ENCODE results near the gene PRTFDC1.

Gene PRTFDC1

DNA sequence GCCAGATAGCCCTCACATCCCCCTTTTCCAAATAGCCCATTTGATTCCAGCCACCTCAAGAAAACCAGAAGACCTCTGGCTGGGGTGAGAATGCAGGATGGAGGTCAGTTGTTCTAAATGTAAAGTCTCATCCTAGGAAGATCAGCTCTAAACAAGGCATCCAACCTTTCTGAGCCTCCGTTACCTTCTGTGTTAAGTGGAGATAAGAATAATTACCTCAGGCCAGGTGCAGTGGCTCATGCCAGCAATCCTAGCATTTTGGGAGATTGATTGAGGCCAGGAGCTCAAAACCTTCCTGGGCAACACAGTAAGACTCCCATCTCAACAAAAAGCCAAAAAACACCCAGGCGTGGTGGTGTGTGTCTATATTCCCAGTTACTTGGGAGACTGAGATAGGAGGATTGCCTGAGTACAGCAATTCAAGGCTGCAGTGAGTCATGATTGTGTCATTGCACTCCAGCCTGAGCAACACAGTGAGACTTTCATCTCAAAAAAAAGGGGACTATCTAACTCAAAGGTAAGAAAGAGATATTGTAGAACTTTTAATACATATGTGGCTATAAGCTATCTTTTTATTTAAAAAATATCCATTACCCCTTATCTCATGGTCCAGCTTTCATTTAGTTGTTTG is 43.5 kb downstream of the PRTFDC1 start:
- no peak for DNase-seq (ENCODE audit: low read depth in 2 of 2, low spot score in 1 of 2)

DNA sequence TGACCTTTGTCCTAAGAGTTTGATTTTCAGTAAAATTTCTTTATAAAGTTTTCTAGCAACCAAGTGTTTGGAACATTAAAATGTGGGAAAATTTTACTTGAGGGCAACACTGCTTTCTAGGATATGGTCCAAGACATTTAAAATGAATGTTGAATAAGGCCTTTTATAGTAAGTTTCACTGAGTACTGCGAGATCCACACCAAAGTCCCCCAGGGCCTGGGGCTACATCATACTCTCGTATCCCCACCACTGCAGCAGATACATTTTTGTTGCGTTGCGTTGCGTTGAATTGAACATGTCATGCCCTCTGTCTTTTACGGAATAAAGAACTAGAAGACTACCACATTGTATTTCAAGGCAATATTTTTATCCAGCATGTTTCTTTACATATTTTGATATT is 44.5 kb downstream of the PRTFDC1 start:
- no peak for DNase-seq (ENCODE audit: low read depth in 2 of 2, low spot score in 1 of 2)

DNA sequence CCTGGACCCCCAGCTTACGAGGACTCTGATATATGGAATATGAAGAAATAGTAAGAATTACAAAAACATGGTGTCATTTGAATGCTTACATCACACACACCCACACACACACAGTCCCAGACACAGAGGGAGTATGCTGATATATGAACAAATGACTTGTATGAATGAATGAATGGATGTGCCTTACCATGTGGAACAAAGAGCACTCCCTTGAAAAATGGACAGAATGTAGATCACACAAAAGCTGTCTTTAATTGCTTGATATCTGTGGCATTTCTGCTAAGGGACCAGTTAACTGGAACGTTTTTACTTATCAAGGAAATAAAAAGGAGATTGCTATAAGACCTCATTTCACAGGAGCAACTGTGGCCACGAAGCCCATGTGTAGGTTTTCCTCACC is 46.0 kb downstream of the PRTFDC1 start:
- DNase-seq (ENCODE audit: low read depth in 2 of 2, low spot score in 1 of 2): no peak

DNA sequence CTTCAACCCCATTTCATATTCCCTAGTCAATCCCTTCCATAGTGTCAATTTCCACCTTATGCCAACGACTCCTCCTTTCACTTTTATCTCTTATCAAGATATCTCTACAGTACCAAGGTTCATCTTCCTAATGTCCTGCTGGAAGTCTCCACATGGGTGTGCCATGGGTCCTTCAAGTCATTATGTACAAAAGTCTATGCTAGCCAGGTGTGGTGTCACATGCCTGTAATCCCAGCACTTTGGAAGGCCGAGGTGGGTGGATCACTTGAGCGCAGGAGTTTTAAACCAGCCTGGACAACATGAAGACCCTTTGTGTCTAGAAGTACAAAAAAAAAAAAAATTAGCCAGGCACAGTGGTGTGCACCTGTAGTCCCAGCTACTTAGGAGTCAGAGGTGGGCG is 47.6 kb downstream of the PRTFDC1 start:
- no peak for DNase-seq (ENCODE audit: low read depth in 2 of 2, low spot score in 1 of 2)

DNA sequence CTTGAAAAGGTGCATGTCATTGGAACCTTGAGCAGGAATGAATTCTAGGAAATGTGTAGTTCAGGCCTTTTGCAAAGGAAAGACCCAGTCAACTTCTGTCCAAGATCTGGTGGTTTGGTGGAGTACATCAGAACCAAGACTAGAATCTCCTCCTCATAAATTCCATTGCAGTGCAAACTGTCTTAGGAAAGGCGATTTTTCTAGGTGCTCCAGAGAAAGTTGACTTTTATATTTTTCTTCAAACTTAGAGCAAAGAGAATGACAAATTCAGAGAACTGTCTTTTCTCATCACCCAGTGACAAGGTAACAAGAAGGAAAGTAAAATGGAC is 50.0 kb downstream of the PRTFDC1 start:
- no peak for DNase-seq (ENCODE audit: low read depth in 2 of 2, low spot score in 1 of 2)

DNA sequence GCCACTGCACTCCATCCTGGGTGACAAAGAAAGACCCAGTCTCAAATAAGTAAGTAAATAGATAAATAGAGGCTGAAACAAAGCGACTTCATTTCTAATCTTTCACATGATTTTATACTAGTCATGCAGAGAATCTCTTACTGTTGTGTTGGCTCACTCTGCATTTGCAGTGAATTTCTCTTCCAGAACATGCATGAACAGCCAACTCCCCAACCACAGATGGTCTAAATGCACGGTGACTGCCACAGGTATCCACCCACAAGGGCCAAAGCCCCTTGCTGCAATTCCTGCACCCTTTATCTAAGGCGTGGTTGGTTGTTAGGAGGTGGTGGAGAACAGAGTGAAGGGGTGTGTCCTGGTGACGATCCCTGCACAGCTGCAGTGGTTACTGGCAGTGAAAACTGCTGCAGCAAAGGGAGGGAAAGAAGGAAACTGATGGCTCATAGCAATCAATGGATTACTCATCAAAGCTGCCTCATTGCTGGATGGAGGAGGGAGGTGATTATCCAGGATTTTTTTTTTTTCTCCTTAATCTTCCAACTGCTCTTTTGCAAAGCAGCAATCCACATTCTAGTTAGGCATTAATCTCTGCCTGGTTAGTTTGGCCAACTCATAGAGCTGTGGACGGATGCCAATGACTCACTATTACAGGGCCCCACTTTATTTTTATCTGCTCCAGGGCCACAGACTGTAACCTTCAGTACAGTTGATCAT is 50.6 kb downstream of the PRTFDC1 start:
- no peak for DNase-seq (ENCODE audit: low read depth in 2 of 2, low spot score in 1 of 2)

DNA sequence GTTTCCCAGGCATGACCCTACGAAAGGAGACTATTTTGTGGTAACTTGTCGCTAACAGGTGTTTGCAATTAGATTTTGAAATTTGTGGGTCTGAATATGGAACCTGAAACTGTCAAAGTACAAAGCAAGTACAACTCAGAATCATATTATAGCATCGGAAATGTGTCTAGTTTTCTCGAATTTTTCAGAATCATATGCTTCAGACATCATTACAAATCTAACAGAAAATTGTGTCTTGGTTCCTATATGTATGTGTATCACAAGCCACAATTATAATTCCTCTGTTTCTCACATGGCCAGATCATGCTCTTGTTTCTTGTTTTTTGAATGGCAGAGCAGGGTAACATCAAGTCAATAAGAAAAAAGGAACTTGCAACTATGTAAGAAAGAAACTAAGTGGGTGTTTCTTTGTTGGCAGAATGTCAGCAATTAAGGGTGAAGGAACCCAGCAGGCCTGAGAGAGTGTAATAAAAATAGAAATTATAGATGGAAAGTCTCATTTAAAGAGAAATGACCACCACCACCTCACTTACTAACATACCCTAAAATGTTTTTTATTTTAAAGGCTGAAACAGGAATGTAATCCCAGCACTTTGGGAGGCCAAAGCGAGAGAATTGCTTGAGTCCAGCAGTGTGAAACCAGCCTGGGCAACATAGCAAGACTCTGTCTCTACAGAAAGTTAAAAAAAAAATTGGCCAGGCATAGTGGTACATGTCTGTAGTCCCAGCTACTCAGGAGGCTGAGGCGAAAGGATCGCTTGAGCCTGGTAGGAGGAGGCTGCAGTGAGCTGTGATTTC is 51.3 kb downstream of the PRTFDC1 start:
- no peak for DNase-seq (ENCODE audit: low read depth in 2 of 2, low spot score in 1 of 2)

DNA sequence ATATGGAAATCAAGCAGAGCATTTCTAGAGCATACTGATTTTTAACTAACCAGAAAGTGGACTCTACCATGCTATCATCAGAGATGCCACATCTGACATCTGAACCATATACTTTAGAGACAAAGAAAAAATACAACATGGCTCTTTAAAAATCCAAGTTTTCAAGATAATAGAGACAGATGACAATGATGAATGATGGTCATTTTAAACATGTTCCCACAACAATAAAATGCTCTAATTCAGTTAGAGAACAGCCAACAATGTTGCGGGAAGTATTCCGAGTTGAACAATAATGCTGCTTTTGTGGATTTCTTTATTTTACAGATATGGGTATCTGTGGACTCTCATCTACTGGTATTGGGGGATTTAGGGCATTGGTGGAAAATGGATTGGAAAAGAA is 52.8 kb downstream of the PRTFDC1 start:
- no peak for DNase-seq (ENCODE audit: low read depth in 2 of 2, low spot score in 1 of 2)

DNA sequence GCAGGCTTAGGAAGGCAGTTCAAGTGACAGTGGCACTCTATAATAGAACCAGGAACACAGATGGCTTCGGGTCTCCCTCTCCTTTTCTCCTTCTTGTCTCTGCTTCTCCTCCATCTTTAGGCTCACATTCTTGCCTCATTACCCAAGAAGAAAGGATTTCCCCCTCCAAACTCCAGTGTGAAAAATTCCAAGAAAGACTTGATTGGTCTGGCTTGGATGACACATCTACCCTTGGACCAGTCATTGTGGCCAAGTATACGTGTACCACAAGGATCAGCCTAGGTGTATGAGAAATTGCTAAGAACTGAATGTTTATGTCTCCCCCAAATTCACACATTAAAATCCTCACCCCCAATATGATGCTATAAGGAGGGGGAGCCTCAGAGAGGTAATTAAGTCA is 53.9 kb downstream of the PRTFDC1 start:
- DNase-seq (ENCODE audit: low read depth in 2 of 2, low spot score in 1 of 2): no peak

DNA sequence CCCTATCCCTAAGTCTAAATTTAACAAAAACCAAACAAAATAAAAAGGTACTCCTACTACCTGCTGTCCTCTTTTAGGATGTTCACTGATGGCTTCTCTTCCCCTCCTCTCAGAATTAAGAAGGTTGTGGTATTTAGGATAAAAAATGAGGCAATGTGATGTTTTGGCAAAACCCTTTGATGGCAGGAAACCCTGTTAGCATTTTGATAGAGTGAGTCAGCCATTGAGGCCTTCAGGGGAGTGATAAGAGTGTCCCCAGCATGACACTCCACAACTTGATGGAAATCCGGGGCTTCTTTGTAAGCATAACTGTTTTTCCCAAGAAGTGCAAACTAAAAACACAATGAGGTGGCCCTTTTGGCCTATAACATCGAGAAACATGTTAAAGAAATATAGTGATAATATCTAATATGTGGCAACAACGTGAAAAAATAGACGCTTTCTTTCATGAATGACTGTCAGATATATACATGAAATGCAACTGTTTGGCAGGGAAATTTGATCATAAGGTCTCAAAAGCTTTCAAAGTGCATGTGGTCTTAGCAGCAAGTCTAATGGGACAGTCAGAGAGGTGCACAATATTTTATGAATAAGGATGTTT is 55.0 kb downstream of the PRTFDC1 start:
- DNase-seq (ENCODE audit: low read depth in 2 of 2, low spot score in 1 of 2): no peak

DNA sequence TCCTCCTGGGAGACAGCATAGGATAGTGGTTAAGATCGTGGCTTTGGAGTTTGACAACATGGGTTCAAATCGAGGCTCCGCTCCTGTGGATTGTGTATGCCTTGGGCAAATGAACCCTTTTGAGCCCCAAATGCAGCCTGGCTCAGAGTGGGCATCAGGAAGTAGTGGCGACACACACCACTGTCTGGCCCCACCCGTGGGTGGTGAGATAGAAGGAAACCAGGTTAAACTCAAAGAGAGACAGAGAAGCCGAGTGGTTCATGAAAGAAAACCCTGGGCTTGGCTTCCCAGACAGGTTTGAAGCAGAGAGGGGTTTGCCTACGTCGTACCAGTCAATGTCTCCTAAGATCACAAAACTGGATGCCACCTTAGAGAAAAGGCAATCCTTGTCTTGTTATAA is 57.7 kb downstream of the PRTFDC1 start:
- DNase-seq (ENCODE audit: low read depth in 2 of 2, low spot score in 1 of 2): no peak

DNA sequence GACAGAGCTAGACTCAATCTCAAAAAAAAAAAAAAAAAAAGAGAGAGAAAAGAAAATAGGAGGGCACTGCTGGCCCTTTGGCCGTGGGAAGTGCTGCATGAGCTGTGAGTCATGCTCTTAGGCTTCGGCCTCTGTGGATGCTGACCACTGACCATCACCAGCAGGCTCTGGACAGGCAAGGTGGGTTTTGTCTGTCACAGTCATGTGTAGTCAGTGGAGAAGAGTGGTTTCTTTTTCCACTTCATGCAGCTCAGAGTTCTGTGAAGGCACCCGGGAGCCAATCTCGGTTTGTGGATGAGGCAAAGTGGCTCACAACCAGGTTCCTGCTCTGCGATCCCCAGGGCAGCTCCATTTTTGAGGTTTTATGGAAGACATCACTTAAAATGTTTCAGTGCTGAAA is 58.1 kb downstream of the PRTFDC1 start:
- DNase-seq (ENCODE audit: low read depth in 2 of 2, low spot score in 1 of 2): no peak

DNA sequence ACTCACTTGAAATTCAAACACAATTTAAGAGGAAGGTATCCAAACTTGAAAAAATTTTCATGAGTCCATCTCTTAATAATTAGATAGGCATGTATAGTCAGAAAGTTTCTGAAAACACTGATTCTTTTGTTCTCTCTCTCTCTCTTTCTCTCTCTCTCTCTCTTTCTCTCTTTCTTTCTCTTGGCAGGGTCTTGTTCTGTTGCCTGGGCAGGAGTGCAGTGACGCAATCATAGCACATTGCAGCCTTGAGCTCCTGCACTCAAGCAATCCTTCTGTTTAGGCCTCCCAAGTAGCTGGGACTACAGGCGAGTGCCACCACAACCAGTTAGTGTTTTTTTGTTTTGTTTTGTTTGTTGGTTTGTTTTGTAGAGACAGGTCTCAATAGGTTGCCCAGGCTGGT is 59.3 kb downstream of the PRTFDC1 start:
- DNase-seq (ENCODE audit: low read depth in 2 of 2, low spot score in 1 of 2): no peak

DNA sequence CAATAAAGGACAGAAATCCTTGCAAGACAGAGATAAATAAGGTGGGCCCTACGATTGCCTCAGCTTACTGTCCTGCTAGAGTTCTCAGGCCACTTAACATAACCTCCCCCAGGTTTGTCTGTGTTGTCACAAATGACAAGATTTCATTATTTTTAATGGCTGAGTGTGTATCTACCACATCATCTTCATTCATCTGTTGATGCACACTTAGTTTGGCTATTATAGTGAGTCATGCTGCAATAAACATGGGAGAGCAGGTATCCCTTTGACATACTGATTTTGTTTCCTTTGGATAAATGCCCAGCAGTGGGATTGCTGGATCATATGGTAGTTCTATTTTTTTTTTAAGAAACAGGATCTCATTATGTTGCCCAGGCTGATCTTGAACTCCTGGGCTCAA is 60.6 kb downstream of the PRTFDC1 start:
- DNase-seq (ENCODE audit: low read depth in 2 of 2, low spot score in 1 of 2): no peak

DNA sequence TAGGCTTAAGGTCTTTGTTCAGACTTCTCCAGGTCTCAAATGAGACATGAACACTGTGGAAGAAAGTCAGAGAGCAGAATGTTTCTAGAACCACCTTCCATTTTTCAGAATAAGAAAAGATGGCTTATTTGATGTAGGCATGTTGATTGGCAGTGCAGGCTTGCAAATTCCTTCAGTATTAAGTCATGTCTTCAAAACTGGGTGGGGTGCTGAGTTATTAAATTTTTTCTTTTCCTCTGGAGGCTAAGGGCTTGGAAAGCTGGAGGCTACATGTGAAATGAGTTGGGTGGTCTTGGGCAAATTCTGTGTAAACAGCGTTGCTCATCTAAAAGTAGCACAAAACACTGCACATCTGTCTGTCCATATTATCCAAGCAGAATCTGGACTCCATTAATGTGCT is 62.8 kb downstream of the PRTFDC1 start:
- no peak for DNase-seq (ENCODE audit: low read depth in 2 of 2, low spot score in 1 of 2)

DNA sequence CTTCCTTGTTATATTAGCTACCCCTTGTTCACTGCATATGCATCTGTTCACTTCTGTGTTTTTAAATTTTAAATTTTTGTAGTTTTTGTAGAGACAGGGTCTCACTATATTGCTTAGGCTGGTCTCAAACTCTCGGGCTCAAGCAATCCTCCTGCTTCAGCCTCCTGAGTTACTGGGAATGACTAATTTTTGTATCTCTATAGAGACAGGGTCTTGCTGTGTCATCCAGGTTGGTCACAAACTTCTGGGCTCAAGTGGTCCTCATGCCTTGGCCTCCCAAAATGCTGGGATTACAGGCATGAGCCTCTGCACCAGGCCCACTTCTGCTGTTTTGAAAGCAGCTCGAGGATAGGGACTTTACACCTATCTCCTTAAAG is 64.6 kb downstream of the PRTFDC1 start:
- no peak for DNase-seq (ENCODE audit: low read depth in 2 of 2, low spot score in 1 of 2)

DNA sequence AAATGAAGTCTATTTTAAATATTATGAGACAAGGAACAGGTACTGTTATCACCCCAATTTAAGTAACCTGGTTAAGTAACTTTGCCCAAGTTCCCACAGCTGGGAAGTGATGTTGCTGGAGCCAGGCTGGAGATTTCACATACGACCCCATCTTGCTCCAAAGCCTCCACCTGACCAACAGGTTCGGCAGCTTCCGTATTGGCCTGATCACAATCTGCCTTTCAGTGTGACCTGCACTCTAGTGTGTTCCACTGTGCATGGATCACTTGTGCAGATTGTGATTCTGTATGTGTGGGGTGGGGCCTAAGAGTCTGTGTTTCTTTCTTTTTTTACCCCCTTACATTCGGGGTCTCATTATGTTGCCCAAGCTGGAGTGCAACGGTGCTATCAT is 66.1 kb downstream of the PRTFDC1 start:
- DNase-seq (ENCODE audit: low read depth in 2 of 2, low spot score in 1 of 2): no peak

DNA sequence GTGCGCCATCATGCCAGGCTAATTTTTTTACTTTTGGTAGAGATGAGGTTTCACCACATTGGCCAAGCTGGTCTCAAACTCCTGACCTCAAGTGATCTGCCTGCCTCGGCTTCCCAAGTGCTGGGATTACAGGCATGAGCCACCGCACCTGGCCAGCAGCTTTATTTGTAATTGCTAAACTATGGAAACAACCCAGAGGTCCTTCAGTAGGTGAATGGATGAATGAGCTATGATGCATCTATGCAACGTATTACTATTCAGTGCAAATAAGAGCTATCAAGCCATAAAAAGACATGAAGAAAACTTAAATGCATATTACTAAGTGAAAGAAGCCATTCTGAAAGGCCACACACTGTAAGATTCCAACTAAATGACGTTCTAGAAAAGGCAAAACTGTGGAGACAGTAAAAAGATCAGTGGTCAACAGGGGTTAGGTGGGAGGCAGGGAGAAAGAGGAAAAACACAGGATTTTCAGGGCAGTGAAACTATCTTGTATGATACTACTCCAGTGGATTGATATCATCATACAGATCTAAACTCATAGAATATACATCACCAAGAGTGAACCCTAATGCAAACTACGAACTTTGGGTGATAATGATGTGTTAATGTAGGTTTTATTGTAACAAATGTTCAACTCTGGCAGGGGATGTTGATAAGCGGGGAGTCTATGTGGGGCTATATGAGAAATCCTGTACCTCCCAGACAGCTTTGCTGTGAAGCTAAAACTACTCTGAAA is 66.7 kb downstream of the PRTFDC1 start:
- DNase-seq (ENCODE audit: low read depth in 2 of 2, low spot score in 1 of 2): no peak

DNA sequence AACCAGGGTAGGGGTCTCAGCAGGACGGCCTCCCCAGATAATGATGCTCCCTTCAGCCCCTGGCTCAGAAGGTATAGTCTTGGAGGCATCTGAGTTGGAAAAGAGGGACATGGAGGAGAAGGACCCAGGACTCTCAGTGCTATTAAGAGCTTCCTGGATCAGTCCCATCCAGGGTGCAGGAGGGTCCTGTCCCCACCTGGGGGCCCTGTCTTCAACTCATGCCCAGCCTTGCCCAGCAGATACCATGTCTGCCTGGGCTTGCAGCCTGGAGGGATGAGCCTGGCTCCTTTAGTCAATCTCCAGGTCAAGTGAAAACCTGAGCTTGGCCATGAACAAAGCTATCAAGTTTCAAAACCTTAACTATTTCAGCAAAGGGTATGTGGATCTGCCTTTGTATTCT is 67.6 kb downstream of the PRTFDC1 start:
- no peak for DNase-seq (ENCODE audit: low read depth in 2 of 2, low spot score in 1 of 2)

DNA sequence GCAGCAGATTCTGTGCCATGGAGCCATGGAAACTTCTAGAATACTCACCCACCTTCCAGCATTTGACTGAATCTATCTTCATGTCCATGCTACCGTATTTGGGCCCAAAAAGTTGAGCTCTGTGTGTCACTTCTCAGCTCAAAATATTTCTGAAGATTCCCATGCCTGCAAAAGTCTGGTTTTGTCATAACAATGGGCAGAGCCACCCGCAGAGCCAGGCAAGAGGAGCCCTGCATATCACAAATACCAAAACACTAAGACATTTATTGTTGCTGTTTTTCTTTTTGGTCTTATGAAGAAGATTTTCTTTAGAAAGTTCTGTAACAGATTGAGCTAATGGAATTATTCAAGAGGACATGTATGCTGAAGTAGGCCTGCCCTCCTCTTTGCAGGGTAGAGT is 68.1 kb downstream of the PRTFDC1 start:
- DNase-seq (ENCODE audit: low read depth in 2 of 2, low spot score in 1 of 2): no peak

DNA sequence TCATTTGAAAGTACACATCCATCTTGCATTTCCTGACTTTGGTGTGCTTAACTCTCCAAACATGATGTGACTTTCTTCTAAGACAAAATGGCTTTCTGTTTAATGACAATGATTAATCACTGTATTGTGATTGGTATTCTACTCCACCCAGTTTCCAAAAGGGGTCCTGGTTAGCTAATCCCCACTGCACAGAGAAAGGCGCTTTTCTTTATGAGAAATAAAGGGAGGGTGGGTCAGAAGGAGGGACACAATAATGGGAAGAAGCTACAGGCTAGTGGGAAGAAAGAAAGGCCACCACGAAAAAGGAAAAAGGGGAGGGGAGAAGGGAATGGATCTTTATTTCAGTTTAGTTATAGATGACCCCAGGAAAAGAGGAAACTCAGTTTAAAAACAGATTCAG is 69.2 kb downstream of the PRTFDC1 start:
- no peak for DNase-seq (ENCODE audit: low read depth in 2 of 2, low spot score in 1 of 2)
